ENCODE results near the gene OR1N1. TPM values are rescaled to one million over a fixed set of nuclear protein-coding genes. Genes with fewer than 3 reads are reported as not detected.

Gene OR1N1, protein sequence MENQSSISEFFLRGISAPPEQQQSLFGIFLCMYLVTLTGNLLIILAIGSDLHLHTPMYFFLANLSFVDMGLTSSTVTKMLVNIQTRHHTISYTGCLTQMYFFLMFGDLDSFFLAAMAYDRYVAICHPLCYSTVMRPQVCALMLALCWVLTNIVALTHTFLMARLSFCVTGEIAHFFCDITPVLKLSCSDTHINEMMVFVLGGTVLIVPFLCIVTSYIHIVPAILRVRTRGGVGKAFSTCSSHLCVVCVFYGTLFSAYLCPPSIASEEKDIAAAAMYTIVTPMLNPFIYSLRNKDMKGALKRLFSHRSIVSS
- total RNA-seq (2021; ENCODE audit: unreplicated experiment) (not detected), Bru-seq, nascent RNA (not detected), BruChase-seq, experiment 1, labeled RNA remaining after a 2-hour chase (not detected), BruChase-seq, experiment 2, labeled RNA remaining after a 6-hour chase (not detected)
- not detected for polyA plus RNA-seq (2012; ENCODE audit: insufficient read length)
- long read RNA-seq, result 0 reads

GRCh38 chr9:122527193-122527592, at the start of gene OR1N1:
TSS of gene OR1N1 (minus strand) at chr9:122527293. CDS start at chr9:122527293, 0 bp downstream.
- no peaks in the 10 kb centered on the region for H3K4me1 ChIP-seq (ENCODE audit: control insufficient read depth, insufficient read depth, low read length)
- no peak for DNase-seq (ENCODE audit: low read depth, low spot score)
- ChIA-PET POLR2A (no interaction called here), CTCF (no interaction called here)
- no TSS peak for BruUV-seq (replicated peaks)
- H3K27me3 ChIP-seq (ENCODE audit: control insufficient read depth, insufficient read depth, low read length), result no peaks in the 10 kb centered on the region; the same call in 1 of the 2 replicates
- H3K4me3 ChIP-seq (ENCODE audit: low read depth in 2 of 2, low read length in 2 of 2), result no peak within 1 kb of the TSS
- intact Hi-C loops (cut with micrococcal nuclease; ENCODE audit: unreplicated experiment), result no loop called here
- no peak for ATAC-seq
- H3K36me3 ChIP-seq (ENCODE audit: control insufficient read depth, insufficient read depth, low read length), result no peaks in the 10 kb centered on the region
- H3K9me3 ChIP-seq (ENCODE audit: control insufficient read depth, insufficient read depth, low read depth, low read length), result no peaks in the 10 kb centered on the region
- TF ChIP-seq REST (IDR thresholded peaks at IDR 0.05; ENCODE audit: insufficient read depth in 1 of 2, low read depth in 2 of 2, low read length in 1 of 2), result no peak
- TF ChIP-seq TCF7L2 (IDR thresholded peaks at IDR 0.05; ENCODE audit: low read depth, low read length), result no peak
- TF ChIP-seq POLR2AphosphoS5 (IDR thresholded peaks at IDR 0.05; ENCODE audit: low read depth, low read length), result no peak
- TF ChIP-seq SIN3A (IDR thresholded peaks at IDR 0.05; ENCODE audit: borderline replicate concordance, insufficient read depth, low read depth, low read length), result no peak
- TF ChIP-seq, protein P1, sequence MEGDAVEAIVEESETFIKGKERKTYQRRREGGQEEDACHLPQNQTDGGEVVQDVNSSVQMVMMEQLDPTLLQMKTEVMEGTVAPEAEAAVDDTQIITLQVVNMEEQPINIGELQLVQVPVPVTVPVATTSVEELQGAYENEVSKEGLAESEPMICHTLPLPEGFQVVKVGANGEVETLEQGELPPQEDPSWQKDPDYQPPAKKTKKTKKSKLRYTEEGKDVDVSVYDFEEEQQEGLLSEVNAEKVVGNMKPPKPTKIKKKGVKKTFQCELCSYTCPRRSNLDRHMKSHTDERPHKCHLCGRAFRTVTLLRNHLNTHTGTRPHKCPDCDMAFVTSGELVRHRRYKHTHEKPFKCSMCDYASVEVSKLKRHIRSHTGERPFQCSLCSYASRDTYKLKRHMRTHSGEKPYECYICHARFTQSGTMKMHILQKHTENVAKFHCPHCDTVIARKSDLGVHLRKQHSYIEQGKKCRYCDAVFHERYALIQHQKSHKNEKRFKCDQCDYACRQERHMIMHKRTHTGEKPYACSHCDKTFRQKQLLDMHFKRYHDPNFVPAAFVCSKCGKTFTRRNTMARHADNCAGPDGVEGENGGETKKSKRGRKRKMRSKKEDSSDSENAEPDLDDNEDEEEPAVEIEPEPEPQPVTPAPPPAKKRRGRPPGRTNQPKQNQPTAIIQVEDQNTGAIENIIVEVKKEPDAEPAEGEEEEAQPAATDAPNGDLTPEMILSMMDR (IDR thresholded peaks at IDR 0.05), result no peak
- H3K27ac ChIP-seq (ENCODE audit: low read length), result no peak within 1 kb of the TSS
- in situ Hi-C loops (cut with HindIII; ENCODE audit: low pct_unique_long_range_greater_than_20kb, low sequenced_read_pairs), result no loop called here

DNA sequence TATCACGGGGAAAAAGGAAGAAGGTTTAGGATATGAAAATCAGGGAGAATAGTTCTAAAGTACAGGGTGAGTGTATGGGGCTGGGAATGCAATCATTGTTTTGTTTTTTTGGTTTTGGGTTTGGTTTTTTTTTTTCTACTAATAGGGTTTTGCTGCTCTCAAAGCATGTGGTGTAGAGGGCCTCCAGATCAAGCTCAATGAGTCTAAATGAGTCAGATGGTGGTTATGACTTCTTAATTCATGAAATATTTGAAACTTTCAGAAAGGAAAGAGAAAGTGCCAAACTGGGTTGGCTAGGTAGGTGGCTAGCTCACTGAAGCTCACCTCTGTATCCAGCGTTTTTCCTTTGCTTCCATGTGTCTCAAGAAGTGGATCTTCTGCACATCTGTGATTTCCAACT, 45.4 kb upstream of the OR1N1 start:
- POLR2A ChIA-PET, result no interaction called here

More for the DNA sequence above, 45.4 kb upstream of the OR1N1 start:
- intact Hi-C loops (cut with micrococcal nuclease; ENCODE audit: unreplicated experiment) (no loop called here), in situ Hi-C loops (cut with HindIII; ENCODE audit: low pct_unique_long_range_greater_than_20kb, low sequenced_read_pairs) (no loop called here)
- H3K9me3 ChIP-seq (ENCODE audit: control insufficient read depth, insufficient read depth, low read depth, low read length), result no peaks in the 10 kb centered on the region
- TF ChIP-seq REST (IDR thresholded peaks at IDR 0.05; ENCODE audit: insufficient read depth in 1 of 2, low read depth in 2 of 2, low read length in 1 of 2), result no peak
- TF ChIP-seq, protein P1 (IDR thresholded peaks at IDR 0.05), result no peak
- TF ChIP-seq SIN3A (IDR thresholded peaks at IDR 0.05; ENCODE audit: borderline replicate concordance, insufficient read depth, low read depth, low read length), result no peak
- TF ChIP-seq POLR2AphosphoS5 (IDR thresholded peaks at IDR 0.05; ENCODE audit: low read depth, low read length), result no peak
- TF ChIP-seq TCF7L2 (IDR thresholded peaks at IDR 0.05; ENCODE audit: low read depth, low read length), result no peak
- CTCF ChIA-PET, result no interaction called here
- H3K27me3 ChIP-seq (ENCODE audit: control insufficient read depth, insufficient read depth, low read length), result no peaks in the 10 kb centered on the region
- H3K27ac ChIP-seq (ENCODE audit: low read length), result no peak overlapping the region
- no TSS peak for BruUV-seq (replicated peaks)
- ATAC-seq, result no peak
- no peaks in the 10 kb centered on the region for H3K36me3 ChIP-seq (ENCODE audit: control insufficient read depth, insufficient read depth, low read length)
- no peaks in the 10 kb centered on the region for H3K4me1 ChIP-seq (ENCODE audit: control insufficient read depth, insufficient read depth, low read length)
- no peak overlapping the region for H3K4me3 ChIP-seq (ENCODE audit: low read depth in 2 of 2, low read length in 2 of 2)
- DNase-seq (ENCODE audit: low read depth, low spot score), result no peak

Measured in Panc1 (cell line).